Iris pigment epithelial cell (primary cell): ENCODE measurements around the gene NPAT.

Experiments used
- DNase-seq: peaks from one replicate; pipeline ENCODE4 v3.0.0-alpha.2; 2011; ENCODE audit warnings: low read depth

The NPAT gene

GRCh38 chr11:108222574-108223347 lies at the start of gene NPAT, which contains the start of gene ATM:
Gene NPAT, minus strand, starts transcription at chr11:108222638. Its CDS starts 102 bp downstream, at chr11:108222536.
Gene ATM, plus strand, starts transcription at chr11:108223067. Its CDS starts 4,558 bp downstream, at chr11:108227625.
- DNase-seq: peak; percentile 99

- no peak for DNase-seq
These were observed 47.1 kb upstream of the NPAT start for GRCh38 chr11:108269583-108269982.

- DNase-seq: peak; percentile 63
These were observed 30.7 kb upstream of the NPAT start for GRCh38 chr11:108253176-108253575.

GRCh38 chr11:108246885-108247284 lies 24.4 kb upstream of the NPAT start:
- DNase-seq: no peak

GRCh38 chr11:108246308-108246707 lies 23.9 kb upstream of the NPAT start:
- DNase-seq: no peak

GRCh38 chr11:108242422-108242821 lies 20.0 kb upstream of the NPAT start:
- no peak for DNase-seq

GRCh38 chr11:108241330-108242037 lies 19.0 kb upstream of the NPAT start:
- DNase-seq: no peak

GRCh38 chr11:108239076-108239475 lies 16.6 kb upstream of the NPAT start:
- DNase-seq: no peak

- DNase-seq: no peak
These were observed 14.6 kb upstream of the NPAT start for GRCh38 chr11:108237058-108237481.

GRCh38 chr11:108235633-108236032 lies 13.2 kb upstream of the NPAT start:
- DNase-seq: no peak

GRCh38 chr11:108235192-108235591 lies 12.8 kb upstream of the NPAT start:
- DNase-seq: no peak

- no peak for DNase-seq
These were observed 11.0 kb upstream of the NPAT start for GRCh38 chr11:108233277-108233945.

- DNase-seq: no peak
These were observed 5.8 kb upstream of the NPAT start for GRCh38 chr11:108228251-108228650.

GRCh38 chr11:108226036-108226435 lies 3.6 kb upstream of the NPAT start:
- no peak for DNase-seq

- no peak for DNase-seq
These were observed 2.7 kb upstream of the NPAT start for GRCh38 chr11:108224911-108225786.

- no peak for DNase-seq
These were observed 1.9 kb upstream of the NPAT start for GRCh38 chr11:108224366-108224765.

- DNase-seq: peak; percentile 50
These were observed 1.1 kb upstream of the NPAT start for GRCh38 chr11:108223348-108224149.

GRCh38 chr11:108221911-108222573 lies 396 bp downstream of the NPAT start:
- DNase-seq: no peak

GRCh38 chr11:108221371-108221770 lies 1.1 kb downstream of the NPAT start:
- DNase-seq: peak; percentile 63

- no peak for DNase-seq
These were observed 1.6 kb downstream of the NPAT start for GRCh38 chr11:108220721-108221336.
